Measurements from ENCODE around the gene TOPBP1.
A peak's percentile ranks its signal among the peaks of the same experiment; 100 is the strongest.

The TOPBP1 gene

DNA sequence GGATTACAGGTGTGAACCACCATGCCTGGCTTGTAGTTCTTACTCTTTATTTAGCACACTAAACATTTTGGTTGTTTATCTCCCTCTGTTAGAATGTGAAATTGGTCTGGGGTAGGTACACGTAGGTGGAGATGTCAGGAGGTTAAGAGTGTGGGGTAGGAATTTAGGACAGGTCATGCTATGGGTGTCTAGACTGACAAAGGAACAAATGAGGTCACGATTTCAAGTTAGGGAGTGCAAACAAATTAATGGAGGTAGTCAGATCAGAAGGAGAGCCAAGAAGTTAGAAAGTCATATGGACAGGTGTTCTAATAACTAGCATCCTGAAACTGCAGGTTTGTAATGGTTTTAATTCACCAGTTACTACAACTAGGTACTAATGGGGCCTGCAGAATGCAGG, 68.5 kb downstream of the TOPBP1 start:
- no peak overlapping the region for H3K9ac ChIP-seq (ENCODE audit: low read length)
- no peak overlapping the region for H3K4me3 ChIP-seq (ENCODE audit: insufficient read depth, low read length, poor library complexity, severe bottlenecking)
- H3K4me2 ChIP-seq (ENCODE audit: low read depth, low read length, poor library complexity, severe bottlenecking): no peak overlapping the region
- no peaks in the 10 kb centered on the region for H3K9me3 ChIP-seq (ENCODE audit: insufficient read depth, low read length)
- no peaks in the 10 kb centered on the region for H3K79me2 ChIP-seq (ENCODE audit: insufficient read depth, low read length)
- H3K27ac ChIP-seq (ENCODE audit: low read depth, low read length): no peak overlapping the region
- peaks cover 6% of the 10 kb centered on the region for H3K36me3 ChIP-seq (ENCODE audit: low read length)
- H2AFZ ChIP-seq (ENCODE audit: low read depth, low read length, severe bottlenecking): no peak overlapping the region
- H3K27me3 ChIP-seq (ENCODE audit: low read length): no peaks in the 10 kb centered on the region
- H4K20me1 ChIP-seq (ENCODE audit: low read depth, low read length): peaks cover 6% of the 10 kb centered on the region; the same call in 1 of the 2 replicates
- TF ChIP-seq, protein P1, sequence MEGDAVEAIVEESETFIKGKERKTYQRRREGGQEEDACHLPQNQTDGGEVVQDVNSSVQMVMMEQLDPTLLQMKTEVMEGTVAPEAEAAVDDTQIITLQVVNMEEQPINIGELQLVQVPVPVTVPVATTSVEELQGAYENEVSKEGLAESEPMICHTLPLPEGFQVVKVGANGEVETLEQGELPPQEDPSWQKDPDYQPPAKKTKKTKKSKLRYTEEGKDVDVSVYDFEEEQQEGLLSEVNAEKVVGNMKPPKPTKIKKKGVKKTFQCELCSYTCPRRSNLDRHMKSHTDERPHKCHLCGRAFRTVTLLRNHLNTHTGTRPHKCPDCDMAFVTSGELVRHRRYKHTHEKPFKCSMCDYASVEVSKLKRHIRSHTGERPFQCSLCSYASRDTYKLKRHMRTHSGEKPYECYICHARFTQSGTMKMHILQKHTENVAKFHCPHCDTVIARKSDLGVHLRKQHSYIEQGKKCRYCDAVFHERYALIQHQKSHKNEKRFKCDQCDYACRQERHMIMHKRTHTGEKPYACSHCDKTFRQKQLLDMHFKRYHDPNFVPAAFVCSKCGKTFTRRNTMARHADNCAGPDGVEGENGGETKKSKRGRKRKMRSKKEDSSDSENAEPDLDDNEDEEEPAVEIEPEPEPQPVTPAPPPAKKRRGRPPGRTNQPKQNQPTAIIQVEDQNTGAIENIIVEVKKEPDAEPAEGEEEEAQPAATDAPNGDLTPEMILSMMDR (IDR thresholded peaks at IDR 0.05; ENCODE audit: insufficient read depth, low read length, poor library complexity, severe bottlenecking): no peak
- no peak for TF ChIP-seq EZH2phosphoT487 (conservative IDR thresholded peaks at IDR 0.05; ENCODE audit: low read length)
- no peaks in the 10 kb centered on the region for H3K9me2 ChIP-seq (replicated peaks; ENCODE audit: insufficient read depth, low read length)
- H3F3A ChIP-seq (ENCODE audit: insufficient read depth): peaks cover 64% of the 10 kb centered on the region

GRCh38 chr3:133592843-133593242, 68.9 kb downstream of the TOPBP1 start:
- Histone ChIP-seq H3K27me3 (ENCODE audit: low read length) (no peaks in the 10 kb centered on the region), H4K20me1 (ENCODE audit: low read depth, low read length) (peaks cover 10% of the 10 kb centered on the region; the same call in 1 of the 2 replicates), H3K36me3 (ENCODE audit: low read length) (peaks cover 10% of the 10 kb centered on the region), H3K9me2 (replicated peaks; ENCODE audit: insufficient read depth, low read length) (no peaks in the 10 kb centered on the region), H3F3A (ENCODE audit: insufficient read depth) (peaks cover 67% of the 10 kb centered on the region), H3K4me3 (ENCODE audit: insufficient read depth, low read length, poor library complexity, severe bottlenecking) (no peak overlapping the region), H3K9me3 (ENCODE audit: insufficient read depth, low read length) (no peaks in the 10 kb centered on the region), H3K9ac (ENCODE audit: low read length) (no peak overlapping the region), H3K4me2 (ENCODE audit: low read depth, low read length, poor library complexity, severe bottlenecking) (no peak overlapping the region), H3K79me2 (ENCODE audit: insufficient read depth, low read length) (peaks cover under 1% of the 10 kb centered on the region; the same call in 1 of the 2 replicates), H3K27ac (ENCODE audit: low read depth, low read length) (peak overlapping the region; percentile 31; the same call in 1 of the 2 replicates), H2AFZ (ENCODE audit: low read depth, low read length, severe bottlenecking) (no peak overlapping the region)
- TF ChIP-seq, protein P1 (IDR thresholded peaks at IDR 0.05; ENCODE audit: insufficient read depth, low read length, poor library complexity, severe bottlenecking): no peak
- no peak for TF ChIP-seq EZH2phosphoT487 (conservative IDR thresholded peaks at IDR 0.05; ENCODE audit: low read length)

GRCh38 chr3:133591271-133591742, 70.4 kb downstream of the TOPBP1 start:
- Histone ChIP-seq H2AFZ (ENCODE audit: low read depth, low read length, severe bottlenecking) (no peak overlapping the region), H4K20me1 (ENCODE audit: low read depth, low read length) (peaks cover 23% of the 10 kb centered on the region), H3K79me2 (ENCODE audit: insufficient read depth, low read length) (peaks cover 11% of the 10 kb centered on the region), H3K9me3 (ENCODE audit: insufficient read depth, low read length) (no peaks in the 10 kb centered on the region), H3K27me3 (ENCODE audit: low read length) (no peaks in the 10 kb centered on the region), H3K4me2 (ENCODE audit: low read depth, low read length, poor library complexity, severe bottlenecking) (no peak overlapping the region), H3K9ac (ENCODE audit: low read length) (no peak overlapping the region), H3K4me3 (ENCODE audit: insufficient read depth, low read length, poor library complexity, severe bottlenecking) (no peak overlapping the region), H3K27ac (ENCODE audit: low read depth, low read length) (no peak overlapping the region), H3K36me3 (ENCODE audit: low read length) (peaks cover 25% of the 10 kb centered on the region), H3F3A (ENCODE audit: insufficient read depth) (peaks cover 82% of the 10 kb centered on the region), H3K9me2 (replicated peaks; ENCODE audit: insufficient read depth, low read length) (no peaks in the 10 kb centered on the region)
- no peak for TF ChIP-seq EZH2phosphoT487 (conservative IDR thresholded peaks at IDR 0.05; ENCODE audit: low read length)
- TF ChIP-seq, protein P1 (IDR thresholded peaks at IDR 0.05; ENCODE audit: insufficient read depth, low read length, poor library complexity, severe bottlenecking): no peak

All from SU-DHL-6 (cell line).